GM19438 (cell line): ENCODE results near the gene ZWILCH.
"Not testable (repeated sequence)": the region's sequence is repeated elsewhere in the genome, so short reads cannot be mapped to it uniquely, and the experiment has no call there.

Experiments used
- ATAC-seq: cut with Tn5 transposase; IDR thresholded peaks from one replicate; pipeline ENCODE4 v1.9.1; 2021; ENCODE audit warnings: low read depth; ENCODE audit not compliant: unreplicated experiment

Gene ZWILCH

GRCh38 chr15:66504563-66505429, at the start of gene ZWILCH, which contains the start of gene RPL4:
Gene ZWILCH, plus strand, starts transcription at chr15:66505326. Its CDS starts 13 bp downstream, at chr15:66505339.
Gene RPL4, minus strand, starts transcription at chr15:66504855. Its CDS starts 65 bp downstream, at chr15:66504790.
- peak; percentile 70 for ATAC-seq

- ATAC-seq, result no peak
These were observed 48.9 kb upstream of the ZWILCH start for GRCh38 chr15:66456211-66456610.

DNA sequence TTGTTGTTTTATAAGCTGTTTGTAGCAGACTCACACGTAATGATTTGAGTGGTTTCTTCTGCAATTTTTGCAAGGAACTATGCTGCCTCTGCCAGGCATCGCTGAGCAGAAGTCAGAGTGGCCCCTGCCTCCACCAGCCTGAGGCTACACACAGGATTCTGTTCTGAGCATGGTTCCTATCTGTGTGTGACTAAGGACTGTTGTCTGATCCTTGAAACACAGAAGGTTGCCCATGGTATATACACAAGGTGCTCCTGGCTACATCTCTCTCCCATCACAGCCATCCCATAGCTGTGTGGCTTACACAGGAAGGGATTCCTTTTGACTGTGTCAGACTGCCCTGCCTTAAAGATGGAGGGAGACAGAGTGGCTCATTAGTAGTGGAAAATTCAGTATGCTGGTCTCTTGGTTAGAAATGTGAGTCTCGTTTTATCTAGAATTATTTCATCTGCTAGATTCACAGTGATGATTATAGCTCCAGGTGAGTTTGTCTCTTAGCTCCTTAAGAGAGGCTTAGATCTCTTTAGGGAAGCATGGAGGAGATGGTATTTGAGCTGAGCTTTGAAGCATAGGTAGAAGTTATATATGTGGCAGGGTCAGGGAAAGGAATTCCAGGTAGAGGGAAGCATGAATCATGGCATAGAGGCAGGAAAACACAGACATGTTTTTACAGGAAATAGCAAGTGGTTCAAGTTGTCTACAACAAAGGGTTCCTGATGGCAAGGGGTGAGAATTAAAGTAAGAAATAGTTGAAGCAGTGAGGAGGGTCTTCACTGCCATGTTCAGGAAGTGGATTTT, 45.1 kb upstream of the ZWILCH start:
- ATAC-seq, result no peak

- not testable (repeated sequence) for ATAC-seq
These were observed 43.8 kb upstream of the ZWILCH start for GRCh38 chr15:66461294-66461693.

DNA sequence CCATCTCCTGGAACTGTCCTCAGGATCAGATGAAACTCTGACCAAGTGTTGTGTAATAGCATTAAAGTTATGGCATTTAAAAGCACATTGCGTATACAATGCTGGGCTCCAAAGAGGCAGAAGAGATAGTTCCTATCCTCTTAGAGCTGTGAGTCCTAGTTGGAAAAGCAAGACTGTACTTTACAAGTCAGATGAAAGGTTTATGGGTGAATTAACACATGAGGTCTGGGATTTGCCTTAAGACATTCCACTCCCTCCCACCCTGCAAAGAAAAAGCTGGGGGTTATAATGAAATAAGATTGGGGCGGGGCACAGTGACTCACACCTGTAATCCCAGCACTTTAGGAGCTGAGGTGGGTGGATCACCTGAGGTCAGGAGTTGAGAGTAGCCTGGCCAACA, 43.2 kb upstream of the ZWILCH start:
- no peak for ATAC-seq

- ATAC-seq, result no peak
These were observed 42.5 kb upstream of the ZWILCH start for GRCh38 chr15:66462627-66463026.

DNA sequence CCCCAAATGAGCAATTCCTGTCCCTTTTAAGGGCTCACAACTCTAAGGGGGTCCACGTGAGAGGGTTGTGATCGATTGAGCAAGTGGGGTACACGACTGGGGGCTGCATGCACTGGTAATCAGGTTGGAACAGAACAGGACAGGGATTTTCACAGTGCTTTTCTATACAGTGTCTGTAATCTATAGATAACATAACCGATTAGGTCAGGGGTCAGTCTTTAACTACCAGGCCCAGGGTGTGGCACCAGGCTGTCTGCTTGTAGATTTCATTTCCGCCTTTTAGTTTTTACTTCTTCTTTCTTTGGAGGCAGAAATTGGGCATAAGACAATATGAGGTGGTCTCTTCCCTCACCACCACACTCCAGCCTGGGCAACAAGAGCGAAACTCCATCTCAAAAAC, 39.8 kb upstream of the ZWILCH start:
- not testable (repeated sequence) for ATAC-seq

GRCh38 chr15:66467162-66468040, 37.7 kb upstream of the ZWILCH start:
- ATAC-seq, result not testable (repeated sequence)

GRCh38 chr15:66470825-66471224, 34.3 kb upstream of the ZWILCH start:
- not testable (repeated sequence) for ATAC-seq

DNA sequence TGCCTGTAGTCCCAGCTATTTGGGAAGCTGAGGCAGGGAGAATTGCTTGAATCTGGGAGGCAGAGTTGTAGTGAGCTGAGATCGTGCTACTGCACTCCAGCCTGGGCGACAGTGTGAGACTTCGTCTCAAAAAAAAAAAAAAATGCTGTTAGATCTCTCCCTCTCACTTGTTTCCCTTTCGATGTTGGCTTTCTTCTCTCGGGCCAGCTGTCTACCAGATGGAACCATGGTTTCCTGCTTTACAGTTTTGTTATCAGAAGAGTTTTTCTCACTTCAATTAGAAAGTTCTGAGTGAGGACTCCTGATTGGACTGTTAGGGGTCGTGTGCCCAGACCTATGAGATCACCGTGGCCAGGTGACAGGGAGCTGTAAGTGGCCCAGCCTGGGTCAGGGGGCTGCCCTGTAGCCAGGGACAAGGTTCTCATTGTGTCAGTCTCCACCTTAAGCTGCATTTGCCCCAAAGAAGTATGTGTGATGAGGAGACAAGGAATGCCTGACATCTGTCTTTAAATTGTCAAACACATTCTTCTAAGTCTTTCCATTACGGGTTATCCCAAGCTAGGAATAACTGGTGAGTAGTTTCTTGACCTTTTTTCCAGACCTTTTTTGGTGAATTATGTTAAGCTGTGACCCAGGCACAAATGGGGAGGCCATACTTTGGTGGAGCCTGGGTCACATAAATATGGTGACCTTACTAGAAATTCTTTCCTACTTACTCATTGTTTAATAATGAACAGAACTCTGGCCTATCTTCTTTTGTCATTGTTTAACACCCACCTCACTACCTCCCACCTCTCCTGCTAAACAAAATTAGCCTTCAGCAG, 32.7 kb upstream of the ZWILCH start:
- ATAC-seq, result peak; percentile 76

GRCh38 chr15:66474135-66474534, 31.0 kb upstream of the ZWILCH start:
- no peak for ATAC-seq

DNA sequence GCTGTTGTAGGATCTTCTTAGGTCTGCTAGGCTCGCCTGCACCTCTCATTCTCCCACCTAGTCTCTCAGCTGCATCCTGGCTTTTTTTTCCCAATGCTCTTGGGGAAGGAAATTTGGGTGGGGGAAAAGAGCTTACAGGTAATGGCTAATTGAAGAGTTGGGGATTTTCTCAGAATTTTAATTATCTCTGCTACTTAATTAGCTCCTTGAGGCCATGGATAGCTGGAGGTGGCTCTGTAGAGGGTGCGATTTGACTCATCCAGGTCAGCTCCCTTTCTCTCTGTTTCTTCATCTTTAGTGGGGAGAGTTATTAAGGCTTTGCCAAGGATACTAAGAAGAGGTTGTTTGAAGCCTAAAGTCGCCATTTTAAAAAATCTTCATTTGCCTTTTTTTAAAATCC, 30.2 kb upstream of the ZWILCH start:
- no peak for ATAC-seq

- no peak for ATAC-seq
These were observed 28.6 kb upstream of the ZWILCH start for GRCh38 chr15:66476535-66476934.

- no peak for ATAC-seq
These were observed 28.1 kb upstream of the ZWILCH start for GRCh38 chr15:66477011-66477410.

GRCh38 chr15:66480267-66480666, 24.9 kb upstream of the ZWILCH start:
- ATAC-seq, result no peak

- no peak for ATAC-seq
These were observed 23.8 kb upstream of the ZWILCH start for GRCh38 chr15:66481107-66481856.

DNA sequence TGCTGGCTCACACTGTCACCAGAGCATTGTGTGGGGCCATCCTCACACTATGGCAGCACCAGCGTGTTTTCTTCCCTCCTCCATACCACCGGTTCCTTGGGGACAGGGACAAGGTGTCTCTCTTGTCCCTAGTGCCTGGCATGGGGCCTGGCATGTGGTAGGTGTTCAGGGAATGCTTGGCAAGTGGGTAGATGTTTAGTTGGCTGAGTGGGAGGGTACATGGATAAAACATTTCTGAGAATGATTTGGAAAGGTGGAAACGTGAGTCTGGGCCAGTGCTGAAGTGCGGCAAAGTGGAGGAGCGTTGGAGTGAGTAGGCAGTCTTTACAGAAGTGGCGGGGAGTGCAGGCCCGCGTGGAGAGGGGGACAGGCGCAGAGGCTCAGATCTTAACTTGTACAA, 22.6 kb upstream of the ZWILCH start:
- no peak for ATAC-seq

- no peak for ATAC-seq
These were observed 22.0 kb upstream of the ZWILCH start for GRCh38 chr15:66483131-66483566.

DNA sequence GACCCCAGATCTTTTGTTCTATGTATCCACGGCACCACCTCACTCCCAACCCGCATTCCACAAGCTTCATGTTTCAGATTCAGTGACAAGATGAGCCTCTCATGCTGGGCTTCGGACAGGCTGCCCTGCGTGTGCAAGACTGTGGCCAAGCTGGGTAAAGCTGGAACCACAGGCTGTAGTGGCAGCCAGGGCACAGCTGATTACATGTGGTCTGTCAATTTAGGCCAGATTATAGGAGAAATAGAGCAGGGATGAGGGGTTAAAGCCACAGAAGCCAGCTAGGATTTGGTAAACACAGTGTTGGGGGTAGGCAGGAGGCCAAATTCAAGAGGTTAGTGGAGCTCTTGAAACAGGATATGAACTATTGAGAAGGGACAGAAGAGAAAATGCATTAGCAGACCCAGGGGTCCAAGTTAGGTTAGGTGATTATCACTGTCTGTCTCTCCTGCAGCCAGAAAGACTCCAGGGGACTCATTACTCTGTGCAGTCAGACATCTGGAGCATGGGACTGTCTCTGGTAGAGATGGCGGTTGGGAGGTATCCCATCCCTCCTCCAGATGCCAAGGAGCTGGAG, 20.5 kb upstream of the ZWILCH start:
- no peak for ATAC-seq
